NCI-H2196 (cell line): Measurements from ENCODE around the gene PRKACA.
A peak's percentile ranks its signal among the peaks of the same experiment; 100 is the strongest.

Experiments
- DNase-seq: peaks from one replicate; lab custom pipeline; 2025; ENCODE audit not compliant: unreplicated experiment; lab: John Stamatoyannopoulos, UW

The PRKACA gene

GRCh38 chr19:14117668-14118164 is at the start of gene PRKACA:
PRKACA (minus strand) TSS chr19:14117762; CDS start chr19:14117547, 215 bp downstream.
- DNase-seq: peak; percentile 98

GRCh38 chr19:14166999-14167575 is 49.5 kb upstream of the PRKACA start:
- no peak for DNase-seq

GRCh38 chr19:14165990-14166830 is 48.6 kb upstream of the PRKACA start:
- DNase-seq: no peak

- no peak for DNase-seq
These were observed 47.3 kb upstream of the PRKACA start for GRCh38 chr19:14164724-14165493.

GRCh38 chr19:14164082-14164481 is 46.5 kb upstream of the PRKACA start:
- no peak for DNase-seq

GRCh38 chr19:14162871-14163297 is 45.3 kb upstream of the PRKACA start:
- DNase-seq: no peak

GRCh38 chr19:14161305-14161704 is 43.7 kb upstream of the PRKACA start:
- DNase-seq: no peak

GRCh38 chr19:14160017-14160703 is 42.6 kb upstream of the PRKACA start:
- DNase-seq: no peak

GRCh38 chr19:14159059-14159458 is 41.5 kb upstream of the PRKACA start:
- no peak for DNase-seq

- DNase-seq: no peak
These were observed 40.9 kb upstream of the PRKACA start for GRCh38 chr19:14158276-14159023.

GRCh38 chr19:14156971-14157717 is 39.6 kb upstream of the PRKACA start:
- DNase-seq: no peak

GRCh38 chr19:14156122-14156521 is 38.6 kb upstream of the PRKACA start:
- DNase-seq: no peak

- no peak for DNase-seq
These were observed 37.8 kb upstream of the PRKACA start for GRCh38 chr19:14155371-14155770.

GRCh38 chr19:14152713-14153112 is 35.2 kb upstream of the PRKACA start:
- no peak for DNase-seq

GRCh38 chr19:14150770-14151661 is 33.5 kb upstream of the PRKACA start:
- DNase-seq: no peak

GRCh38 chr19:14150041-14150769 is 32.6 kb upstream of the PRKACA start:
- DNase-seq: no peak

- no peak for DNase-seq
These were observed 32.0 kb upstream of the PRKACA start for GRCh38 chr19:14149509-14149994.
